WTC11 (cell line): Measurements from ENCODE around the gene VSX2. TPM values are rescaled to one million over a fixed set of nuclear protein-coding genes. Genes with fewer than 3 reads are reported as not detected.

Experiments
- ATAC-seq: fragments of 200-7000 bp; cut with Tn5 transposase; 2 replicates; pipeline ENCODE4 v1.10.0; 2021; ENCODE audit warnings: mild to moderate bottlenecking, moderate library complexity
- CTCF ChIA-PET: fragments of 300-600 bp; sonication (Branson Sonifier 250); formaldehyde crosslinking; loops from one replicate; lab custom pipeline; 2021; ENCODE audit warnings: antibody characterized with exemption; lab: Charles Lee
- POLR2A ChIA-PET: fragments of 350-600 bp; sonication (Branson Sonifier 250); formaldehyde crosslinking; loops from one replicate; lab custom pipeline; 2021; ENCODE audit warnings: antibody characterized with exemption; lab: Charles Lee
- DNase-seq: peaks from one replicate; pipeline ENCODE4 v3.0.0; 2021; ENCODE audit warnings: low spot score
- H3K27ac Mint-ChIP-seq: 2 replicates; pipeline ENCODE4 v1.8.0; 2021; ENCODE audit warnings: mixed read lengths
- H3K27me3 Mint-ChIP-seq: 2 replicates; pipeline ENCODE4 v1.8.0; 2021; ENCODE audit warnings: low read depth, mild to moderate bottlenecking, moderate library complexity, mixed read lengths
- H3K36me3 Mint-ChIP-seq: 2 replicates; pipeline ENCODE4 v1.8.0; 2021; ENCODE audit warnings: mixed read lengths
- H3K4me1 Mint-ChIP-seq: 2 replicates; pipeline ENCODE4 v1.8.0; 2022; ENCODE audit warnings: mixed read lengths
- H3K4me3 Mint-ChIP-seq: 2 replicates; pipeline ENCODE4 v1.8.0; 2021; ENCODE audit warnings: mild to moderate bottlenecking, moderate library complexity, mixed read lengths
- H3K9me3 Mint-ChIP-seq: 2 replicates; pipeline ENCODE4 v1.8.0; 2021; ENCODE audit warnings: mixed read lengths
- AR ChIP-seq: fragments of 250-450 bp; sonication (Bioruptor Pico); IDR thresholded peaks from 2 replicates; pipeline ENCODE4 v1.9.0; 2021; ENCODE audit warnings: mild to moderate bottlenecking
- CDX4 ChIP-seq: fragments of 250-450 bp; sonication (Bioruptor Pico); IDR thresholded peaks from 2 replicates; pipeline ENCODE4 v1.9.0; 2021; ENCODE audit warnings: moderate library complexity, mild to moderate bottlenecking, inconsistent platforms, borderline replicate concordance
- CTCF ChIP-seq: fragments of 200-600 bp; IDR thresholded peaks from 2 replicates; pipeline ENCODE4 v1.8.0; 2022; ENCODE audit warnings: antibody characterized with exemption
- EMX1 ChIP-seq: fragments of 250-450 bp; sonication (Bioruptor Pico); IDR thresholded peaks from 2 replicates; pipeline ENCODE4 v1.8.0; 2021; ENCODE audit warnings: mild to moderate bottlenecking
- ESRRA ChIP-seq: sonication (generic); formaldehyde crosslinking; IDR thresholded peaks from 2 replicates; pipeline ENCODE4 v1.8.1; 2022; ENCODE audit warnings: mild to moderate bottlenecking, missing genetic modification reagents, borderline replicate concordance
- FOXJ3 ChIP-seq: sonication (generic); formaldehyde crosslinking; IDR thresholded peaks from 2 replicates; pipeline ENCODE4 v1.9.0; 2021; ENCODE audit warnings: missing genetic modification reagents, mild to moderate bottlenecking, borderline replicate concordance
- KAT7 ChIP-seq: sonication (generic); formaldehyde crosslinking; IDR thresholded peaks from 2 replicates; pipeline ENCODE4 v1.8.1; 2023; ENCODE audit warnings: missing genetic modification reagents, mild to moderate bottlenecking, borderline replicate concordance
- MAX ChIP-seq: sonication (generic); formaldehyde crosslinking; IDR thresholded peaks from 2 replicates; pipeline ENCODE4 v1.8.0; 2022; ENCODE audit warnings: mild to moderate bottlenecking, missing genetic modification reagents
- PREB ChIP-seq: sonication (generic); formaldehyde crosslinking; IDR thresholded peaks from 2 replicates; pipeline ENCODE4 v1.8.1; 2022; ENCODE audit warnings: mild to moderate bottlenecking, missing genetic modification reagents, moderate library complexity, borderline replicate concordance
- SOX15 ChIP-seq: fragments of 250-450 bp; sonication (Bioruptor Pico); IDR thresholded peaks from 2 replicates; pipeline ENCODE4 v1.9.0; 2021; ENCODE audit warnings: mild to moderate bottlenecking
- TCF7 ChIP-seq: sonication (generic); formaldehyde crosslinking; IDR thresholded peaks from 2 replicates; pipeline ENCODE4 v1.8.0; 2022; ENCODE audit warnings: mild to moderate bottlenecking, low read depth, missing genetic modification reagents, moderate library complexity
- TEAD4 ChIP-seq: sonication (generic); formaldehyde crosslinking; IDR thresholded peaks from 2 replicates; pipeline ENCODE4 v1.8.0; 2022; ENCODE audit warnings: mild to moderate bottlenecking, missing genetic modification reagents
- ZBTB21 ChIP-seq: sonication (generic); formaldehyde crosslinking; IDR thresholded peaks from 2 replicates; pipeline ENCODE4 v1.8.1; 2023; ENCODE audit warnings: mild to moderate bottlenecking, missing genetic modification reagents, borderline replicate concordance
- ZNF232 ChIP-seq: sonication (generic); formaldehyde crosslinking; IDR thresholded peaks from 2 replicates; pipeline ENCODE4 v1.8.0; 2022; ENCODE audit warnings: mild to moderate bottlenecking, missing genetic modification reagents
- ZNF416 ChIP-seq: fragments of 250-450 bp; sonication (Bioruptor Pico); IDR thresholded peaks from 2 replicates; pipeline ENCODE4 v1.9.0; 2021; ENCODE audit warnings: mild to moderate bottlenecking, inconsistent platforms
- ZNF671 ChIP-seq: fragments of 250-450 bp; sonication (Bioruptor Pico); IDR thresholded peaks from 2 replicates; pipeline ENCODE4 v1.8.0; 2021; ENCODE audit warnings: mild to moderate bottlenecking
- total RNA-seq: library from RNA; stranded (reverse); gene quantifications from 3 replicates; pipeline ENCODE4 v1.2.3, GENCODE V29; 2021
- TF ChIP-seq, protein P1 (sequence below): sonication (generic); formaldehyde crosslinking; IDR thresholded peaks from 2 replicates; pipeline ENCODE4 v1.8.1; 2022; ENCODE audit warnings: missing genetic modification reagents, borderline replicate concordance
- TF ChIP-seq, protein P2 (sequence below): sonication (generic); formaldehyde crosslinking; IDR thresholded peaks from 2 replicates; pipeline ENCODE4 v1.8.1; 2022; ENCODE audit warnings: low read depth, missing genetic modification reagents, borderline replicate concordance
- TF ChIP-seq, protein P3 (sequence below): sonication (generic); formaldehyde crosslinking; IDR thresholded peaks from 2 replicates; pipeline ENCODE4 v1.8.1; 2022; ENCODE audit warnings: mild to moderate bottlenecking, moderate library complexity, missing genetic modification reagents

The VSX2 gene
- total RNA-seq, 1 experiment from 2014 or later, result not detected

DNA sequence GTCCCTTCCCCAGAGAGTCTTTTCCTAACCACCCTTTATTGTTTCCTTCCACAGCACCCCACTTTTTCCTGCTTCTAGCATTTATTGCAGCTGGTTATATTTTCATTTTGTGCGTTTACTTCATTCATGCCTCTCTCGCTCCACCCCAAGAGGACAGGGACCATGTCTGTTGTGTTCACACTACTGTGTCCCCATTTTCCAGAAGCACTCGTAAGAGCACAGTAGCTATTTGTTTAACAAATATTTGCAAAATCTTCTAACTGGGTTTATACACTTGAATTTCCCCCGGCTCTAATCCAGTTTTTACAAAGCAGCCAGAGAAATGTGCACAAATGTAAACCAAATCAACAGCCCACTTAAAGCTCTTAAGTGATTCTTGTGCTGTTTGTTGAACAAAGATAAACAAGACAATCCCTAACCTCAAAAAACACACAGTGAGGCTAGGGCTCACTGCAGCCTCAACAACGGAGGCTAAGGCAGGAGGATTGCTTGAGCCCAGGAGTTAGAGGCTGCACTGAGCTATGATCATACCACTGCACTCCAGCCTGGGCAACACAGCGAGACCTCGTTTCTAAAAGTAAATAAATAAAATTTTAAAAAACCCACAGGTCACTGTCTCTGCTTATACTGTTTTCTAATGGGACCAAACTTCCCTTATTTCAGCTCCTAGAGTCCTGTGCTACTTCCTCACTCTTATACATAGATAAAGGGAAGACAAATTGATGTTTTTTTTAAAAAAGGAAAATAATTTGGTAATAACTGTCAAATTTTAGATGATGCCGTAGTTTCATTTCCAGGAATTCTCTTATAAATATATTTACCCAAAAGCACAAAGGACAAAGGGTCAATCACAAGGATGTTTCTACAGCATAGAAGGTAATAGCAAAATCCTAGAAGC is 70.1 kb downstream of the VSX2 start:
- peaks cover 3% of the 10 kb centered on the region; the same call in 1 of the 2 replicates for H3K4me1 Mint-ChIP-seq

More for the DNA sequence above, 70.1 kb downstream of the VSX2 start:
- no peak overlapping the region for H3K27ac Mint-ChIP-seq
- DNase-seq, result no peak
- CTCF ChIA-PET, result interaction anchor here (0.6 to 1.1 kb wide), 4 partner anchors 11 to 137 kb away, joined by 3 to 5 read pairs (median 4); no protein-coding TSS in a partner anchor
- no peak overlapping the region for H3K4me3 Mint-ChIP-seq
- TF ChIP-seq ESRRA (CRISPR knock-in tag), result no peak
- no peak for TF ChIP-seq TCF7
- TF ChIP-seq EMX1, result no peak
- no peak for TF ChIP-seq MAX (CRISPR knock-in tag)
- TF ChIP-seq FOXJ3, result no peak
- TF ChIP-seq CDX4 (CRISPR knock-in tag), result no peak
- TF ChIP-seq, protein P1, sequence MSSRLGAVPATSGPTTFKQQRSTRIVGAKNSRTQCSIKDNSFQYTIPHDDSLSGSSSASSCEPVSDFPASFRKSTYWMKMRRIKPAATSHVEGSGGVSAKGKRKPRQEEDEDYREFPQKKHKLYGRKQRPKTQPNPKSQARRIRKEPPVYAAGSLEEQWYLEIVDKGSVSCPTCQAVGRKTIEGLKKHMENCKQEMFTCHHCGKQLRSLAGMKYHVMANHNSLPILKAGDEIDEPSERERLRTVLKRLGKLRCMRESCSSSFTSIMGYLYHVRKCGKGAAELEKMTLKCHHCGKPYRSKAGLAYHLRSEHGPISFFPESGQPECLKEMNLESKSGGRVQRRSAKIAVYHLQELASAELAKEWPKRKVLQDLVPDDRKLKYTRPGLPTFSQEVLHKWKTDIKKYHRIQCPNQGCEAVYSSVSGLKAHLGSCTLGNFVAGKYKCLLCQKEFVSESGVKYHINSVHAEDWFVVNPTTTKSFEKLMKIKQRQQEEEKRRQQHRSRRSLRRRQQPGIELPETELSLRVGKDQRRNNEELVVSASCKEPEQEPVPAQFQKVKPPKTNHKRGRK (CRISPR knock-in tag), result no peak
- no peak for TF ChIP-seq KAT7 (CRISPR knock-in tag)
- TF ChIP-seq, protein P2, sequence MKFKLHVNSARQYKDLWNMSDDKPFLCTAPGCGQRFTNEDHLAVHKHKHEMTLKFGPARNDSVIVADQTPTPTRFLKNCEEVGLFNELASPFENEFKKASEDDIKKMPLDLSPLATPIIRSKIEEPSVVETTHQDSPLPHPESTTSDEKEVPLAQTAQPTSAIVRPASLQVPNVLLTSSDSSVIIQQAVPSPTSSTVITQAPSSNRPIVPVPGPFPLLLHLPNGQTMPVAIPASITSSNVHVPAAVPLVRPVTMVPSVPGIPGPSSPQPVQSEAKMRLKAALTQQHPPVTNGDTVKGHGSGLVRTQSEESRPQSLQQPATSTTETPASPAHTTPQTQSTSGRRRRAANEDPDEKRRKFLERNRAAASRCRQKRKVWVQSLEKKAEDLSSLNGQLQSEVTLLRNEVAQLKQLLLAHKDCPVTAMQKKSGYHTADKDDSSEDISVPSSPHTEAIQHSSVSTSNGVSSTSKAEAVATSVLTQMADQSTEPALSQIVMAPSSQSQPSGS (CRISPR knock-in tag), result no peak
- no peak for TF ChIP-seq TEAD4 (CRISPR knock-in tag)
- TF ChIP-seq, protein P3, sequence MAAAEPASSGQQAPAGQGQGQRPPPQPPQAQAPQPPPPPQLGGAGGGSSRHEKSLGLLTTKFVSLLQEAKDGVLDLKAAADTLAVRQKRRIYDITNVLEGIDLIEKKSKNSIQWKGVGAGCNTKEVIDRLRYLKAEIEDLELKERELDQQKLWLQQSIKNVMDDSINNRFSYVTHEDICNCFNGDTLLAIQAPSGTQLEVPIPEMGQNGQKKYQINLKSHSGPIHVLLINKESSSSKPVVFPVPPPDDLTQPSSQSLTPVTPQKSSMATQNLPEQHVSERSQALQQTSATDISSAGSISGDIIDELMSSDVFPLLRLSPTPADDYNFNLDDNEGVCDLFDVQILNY (CRISPR knock-in tag), result no peak
- no peak for TF ChIP-seq ZBTB21
- no peak for TF ChIP-seq ZNF671 (CRISPR knock-in tag)
- no peak for TF ChIP-seq ZNF232
- no peak for TF ChIP-seq AR (CRISPR knock-in tag)
- TF ChIP-seq SOX15 (CRISPR knock-in tag), result no peak
- TF ChIP-seq PREB, result no peak
- no peak for TF ChIP-seq CTCF
- no peak for TF ChIP-seq ZNF416 (CRISPR knock-in tag)
- TF ChIP-seq, all 79 proteins: peak for 0
- Mint-ChIP-seq H3K9me3 (no peaks in the 10 kb centered on the region), H3K27me3 (no peaks in the 10 kb centered on the region), H3K36me3 (no peaks in the 10 kb centered on the region)
- ATAC-seq, result no peak
- POLR2A ChIA-PET, result no interaction called here
